ENCODE measurements around the gene SLC9A9. TPM values are rescaled to one million over a fixed set of nuclear protein-coding genes. Genes with fewer than 3 reads are reported as not detected.

The SLC9A9 gene
- total and polyA plus RNA-seq, 9 of the 15 experiments (the other 6 are each of a cell fraction or from before 2014, with no cell fraction given), result 0.03 to 0.13 TPM; not detected in 7

DNA sequence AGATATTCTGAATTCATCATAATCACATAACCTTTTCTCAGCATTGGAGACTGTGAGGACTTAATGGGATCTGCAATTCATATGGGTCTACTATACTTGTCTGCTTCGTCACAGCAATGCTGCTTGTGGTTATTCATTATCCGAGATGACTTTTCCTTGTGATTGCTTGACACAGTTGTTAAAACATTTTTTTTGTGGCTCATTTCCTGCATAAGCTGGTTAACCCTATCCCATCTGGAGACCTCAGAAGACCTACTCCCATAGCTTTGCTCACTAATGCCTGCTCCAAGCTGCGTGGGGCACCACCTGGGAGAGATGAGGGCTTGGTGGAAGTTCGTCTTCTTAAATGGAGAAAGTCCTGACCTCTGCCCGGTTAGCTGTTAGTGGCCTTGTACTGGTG lies 367.9 kb downstream of the SLC9A9 start:
- intact Hi-C loops (cut with micrococcal nuclease) (no loop called here), in situ Hi-C loops (cut with MboI) (no loop called here)
- ATAC-seq (no peak), FAIRE-seq (no peak), DNase-seq (ENCODE audit: extremely low read depth in 1 of 4, low spot score in 3 of 4) (no peak)
- no peaks in the 10 kb centered on the region for H3K79me2 ChIP-seq (ENCODE audit: control insufficient read depth, insufficient read depth, low read length)
- H3K27me3 ChIP-seq (ENCODE audit: control insufficient read depth in 2 of 2, insufficient read depth in 2 of 2, low read length in 2 of 2), result no peaks in the 10 kb centered on the region
- no peaks in the 10 kb centered on the region for H3K36me3 ChIP-seq (ENCODE audit: control insufficient read depth, insufficient read depth, low read length)
- H3K4me1 ChIP-seq (replicated peaks in 1 of 2; ENCODE audit: control insufficient read depth in 2 of 2, insufficient read depth in 2 of 2, low read length in 2 of 2), result peaks cover 0 to 2% of the 10 kb centered on the region in 2 experiments; a peak in 1 of 5 replicates
- no peak overlapping the region for H3K9ac ChIP-seq (ENCODE audit: insufficient read depth in 1 of 2, low read depth in 2 of 2, low read length in 2 of 2)
- ChIA-PET CTCF (ENCODE audit: low intra/inter-chr PET ratio) (no interaction called here), POLR2A (no interaction called here)
- BruUV-seq (replicated peaks), result no TSS peak
- 2% methylated on average over 5 of the region's 5 CpGs for WGBS (ENCODE audit: insufficient coverage, low coverage, missing lambda C conversion rate)
- H3K4me2 ChIP-seq (ENCODE audit: insufficient read depth, low read length), result no peak overlapping the region
- H3K9me3 ChIP-seq (replicated peaks; ENCODE audit: control insufficient read depth, insufficient read depth, low read depth, low read length), result no peaks in the 10 kb centered on the region
- H3K4me3 ChIP-seq, result no peak overlapping the region
- H2AFZ ChIP-seq (ENCODE audit: low read depth, low read length), result no peak overlapping the region
- no peak overlapping the region for H3K27ac ChIP-seq (ENCODE audit: extremely low read depth, low read depth, low read length)
- no peaks in the 10 kb centered on the region for H4K20me1 ChIP-seq (replicated peaks; ENCODE audit: control insufficient read depth, insufficient read depth, low read length)
- no peaks in the 10 kb centered on the region for H3K9me1 ChIP-seq (ENCODE audit: control insufficient read depth, insufficient read depth, low read length)
- TF ChIP-seq ZNF324 (CRISPR knock-in tag; IDR thresholded peaks at IDR 0.05), result no peak
- TF ChIP-seq MCM5 (IDR thresholded peaks at IDR 0.05; ENCODE audit: low read depth), result no peak
- TF ChIP-seq E2F1 (CRISPR knock-in tag; IDR thresholded peaks at IDR 0.05), result no peak
- TF ChIP-seq POLR2H (tag; IDR thresholded peaks at IDR 0.05; ENCODE audit: low read depth), result no peak
- no peak for TF ChIP-seq CEBPB (tag; IDR thresholded peaks at IDR 0.05)
- TF ChIP-seq MEF2A (IDR thresholded peaks at IDR 0.05; ENCODE audit: control insufficient read depth, low read depth, low read length), result no peak
- no peak for TF ChIP-seq ZNF507 (tag; conservative IDR thresholded peaks at IDR 0.05)
- no peak for TF ChIP-seq SRSF1 (IDR thresholded peaks at IDR 0.05; ENCODE audit: low read depth, low read length)
- TF ChIP-seq, protein P1, sequence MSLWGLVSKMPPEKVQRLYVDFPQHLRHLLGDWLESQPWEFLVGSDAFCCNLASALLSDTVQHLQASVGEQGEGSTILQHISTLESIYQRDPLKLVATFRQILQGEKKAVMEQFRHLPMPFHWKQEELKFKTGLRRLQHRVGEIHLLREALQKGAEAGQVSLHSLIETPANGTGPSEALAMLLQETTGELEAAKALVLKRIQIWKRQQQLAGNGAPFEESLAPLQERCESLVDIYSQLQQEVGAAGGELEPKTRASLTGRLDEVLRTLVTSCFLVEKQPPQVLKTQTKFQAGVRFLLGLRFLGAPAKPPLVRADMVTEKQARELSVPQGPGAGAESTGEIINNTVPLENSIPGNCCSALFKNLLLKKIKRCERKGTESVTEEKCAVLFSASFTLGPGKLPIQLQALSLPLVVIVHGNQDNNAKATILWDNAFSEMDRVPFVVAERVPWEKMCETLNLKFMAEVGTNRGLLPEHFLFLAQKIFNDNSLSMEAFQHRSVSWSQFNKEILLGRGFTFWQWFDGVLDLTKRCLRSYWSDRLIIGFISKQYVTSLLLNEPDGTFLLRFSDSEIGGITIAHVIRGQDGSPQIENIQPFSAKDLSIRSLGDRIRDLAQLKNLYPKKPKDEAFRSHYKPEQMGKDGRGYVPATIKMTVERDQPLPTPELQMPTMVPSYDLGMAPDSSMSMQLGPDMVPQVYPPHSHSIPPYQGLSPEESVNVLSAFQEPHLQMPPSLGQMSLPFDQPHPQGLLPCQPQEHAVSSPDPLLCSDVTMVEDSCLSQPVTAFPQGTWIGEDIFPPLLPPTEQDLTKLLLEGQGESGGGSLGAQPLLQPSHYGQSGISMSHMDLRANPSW (CRISPR knock-in tag; IDR thresholded peaks at IDR 0.05), result no peak
- no peak for TF ChIP-seq USF1 (CRISPR knock-in tag; IDR thresholded peaks at IDR 0.05)
- no peak for TF ChIP-seq CREBBP (IDR thresholded peaks at IDR 0.05; ENCODE audit: low read depth, low read length)
- no peak for TF ChIP-seq ZFP91 (CRISPR knock-in tag; IDR thresholded peaks at IDR 0.05)
- TF ChIP-seq CTCFL (IDR thresholded peaks at IDR 0.05; ENCODE audit: borderline replicate concordance, insufficient read depth, low read depth, low read length, poor library complexity, severe bottlenecking), result no peak
- no peak for TF ChIP-seq ZBED1 (IDR thresholded peaks at IDR 0.05)
- TF ChIP-seq SMARCC2 (IDR thresholded peaks at IDR 0.05; ENCODE audit: low read depth), result no peak
- no peak for TF ChIP-seq RNF2 (IDR thresholded peaks at IDR 0.05)
